HEK293 (cell line): ENCODE data around the gene HOXB1.

Source experiments
- CTCF ChIA-PET: fragments of 350-600 bp; formaldehyde crosslinking; extraction: SDS; loops from one replicate; lab custom pipeline; 2021; ENCODE audit warnings: antibody characterized with exemption; lab: Yijun Ruan, JAX
- POLR2A ChIA-PET: fragments of 300-600 bp; formaldehyde crosslinking; extraction: SDS; loops from one replicate; lab custom pipeline; 2020; ENCODE audit warnings: antibody characterized with exemption, inconsistent platforms; lab: Yijun Ruan, JAX
- H3K27ac ChIP-seq: fragments of 200-500 bp; sonication (Bioruptor generic); 2 replicates; pipeline ENCODE4 v1.5.1; 2014; ENCODE audit warnings: low read depth, low read length, control low read depth, inconsistent platforms; ENCODE audit errors: extremely low read depth
- H3K36me3 ChIP-seq, 2 experiments: fragments of 200-500 bp in 1 of 2; sonication (Bioruptor generic) in 1 of 2; 1 replicate in 1 of 2; 2 replicates in 1 of 2; pipeline ENCODE4 v1.5.1; 2014 to 2017; ENCODE audit warnings: inconsistent platforms in 2 of 2, low read length in 2 of 2; ENCODE audit not compliant: control insufficient read depth in 2 of 2, insufficient read depth in 1 of 2
- H3K4me1 ChIP-seq: fragments of 200-500 bp; sonication (Bioruptor generic); 2 replicates; pipeline ENCODE4 v1.5.1; 2014; ENCODE audit warnings: mild to moderate bottlenecking, low read length, inconsistent platforms; ENCODE audit not compliant: control insufficient read depth, insufficient read depth
- H3K4me3 ChIP-seq: 2 replicates; pipeline ENCODE4 v1.5.1; 2011; ENCODE audit warnings: low read depth, mild to moderate bottlenecking, control low read depth, low read length, moderate library complexity
- H3K9me3 ChIP-seq: fragments of 200-500 bp; sonication (Bioruptor generic); 2 replicates; pipeline ENCODE4 v1.5.1; 2014; ENCODE audit warnings: low read depth, low read length, inconsistent platforms; ENCODE audit not compliant: control insufficient read depth, insufficient read depth
- FEZF1 ChIP-seq: fragments of 450-650 bp; formaldehyde crosslinking; IDR thresholded peaks from 2 replicates; pipeline ENCODE4 v1.5.1; 2016; ENCODE audit warnings: missing biosample characterization, missing genetic modification characterization
- GLIS1 ChIP-seq: fragments of 450-650 bp; formaldehyde crosslinking; IDR thresholded peaks from 2 replicates; pipeline ENCODE4 v1.5.1; 2016; ENCODE audit warnings: missing biosample characterization, missing genetic modification characterization
- MYNN ChIP-seq: fragments of 450-650 bp; formaldehyde crosslinking; IDR thresholded peaks from 2 replicates; pipeline ENCODE4 v1.5.1; 2016; ENCODE audit warnings: missing biosample characterization, missing genetic modification characterization, borderline replicate concordance
- OSR2 ChIP-seq: fragments of 450-650 bp; formaldehyde crosslinking; IDR thresholded peaks from 2 replicates; pipeline ENCODE4 v1.5.1; 2016; ENCODE audit warnings: missing biosample characterization, missing genetic modification characterization
- SCRT1 ChIP-seq: fragments of 450-650 bp; formaldehyde crosslinking; IDR thresholded peaks from 2 replicates; pipeline ENCODE4 v1.5.1; 2016; ENCODE audit warnings: missing biosample characterization, missing genetic modification characterization, borderline replicate concordance
- WT1 ChIP-seq: fragments of 450-650 bp; formaldehyde crosslinking; IDR thresholded peaks from 2 replicates; pipeline ENCODE4 v1.5.1; 2016; ENCODE audit warnings: missing biosample characterization, missing genetic modification characterization
- ZNF157 ChIP-seq: fragments of 450-650 bp; formaldehyde crosslinking; IDR thresholded peaks from 2 replicates; pipeline ENCODE4 v1.5.1; 2016; ENCODE audit warnings: missing biosample characterization, missing genetic modification characterization
- ZNF223 ChIP-seq: fragments of 450-650 bp; formaldehyde crosslinking; IDR thresholded peaks from 2 replicates; pipeline ENCODE4 v1.5.1; 2016; ENCODE audit warnings: missing biosample characterization, missing genetic modification characterization
- ZNF248 ChIP-seq: fragments of 450-650 bp; formaldehyde crosslinking; IDR thresholded peaks from 2 replicates; pipeline ENCODE4 v1.5.1; 2017; ENCODE audit warnings: missing biosample characterization, missing genetic modification characterization
- ZNF366 ChIP-seq: fragments of 450-650 bp; formaldehyde crosslinking; conservative IDR thresholded peaks from 2 replicates; pipeline ENCODE4 v1.5.1; 2016; ENCODE audit warnings: missing biosample characterization, missing genetic modification characterization
- ZNF37A ChIP-seq: fragments of 450-650 bp; IDR thresholded peaks from 2 replicates; pipeline ENCODE4 v1.5.1; 2018; ENCODE audit warnings: missing biosample characterization, missing genetic modification characterization
- ZNF433 ChIP-seq: fragments of 450-650 bp; formaldehyde crosslinking; IDR thresholded peaks from 2 replicates; pipeline ENCODE4 v1.5.1; 2016; ENCODE audit warnings: missing biosample characterization, missing genetic modification characterization, low read depth
- ZNF473 ChIP-seq: fragments of 450-650 bp; formaldehyde crosslinking; IDR thresholded peaks from 2 replicates; pipeline ENCODE4 v1.5.1; 2017; ENCODE audit warnings: missing biosample characterization, missing genetic modification characterization
- ZNF621 ChIP-seq: fragments of 450-650 bp; formaldehyde crosslinking; IDR thresholded peaks from 2 replicates; pipeline ENCODE4 v1.5.1; 2017; ENCODE audit warnings: missing biosample characterization, missing genetic modification characterization
- ZNF623 ChIP-seq: fragments of 450-650 bp; formaldehyde crosslinking; IDR thresholded peaks from 2 replicates; pipeline ENCODE4 v1.5.1; 2016; ENCODE audit warnings: missing biosample characterization, missing genetic modification characterization
- ZNF624 ChIP-seq: fragments of 450-650 bp; formaldehyde crosslinking; IDR thresholded peaks from 2 replicates; pipeline ENCODE4 v1.5.1; 2017; ENCODE audit warnings: missing biosample characterization, missing genetic modification characterization
- ZNF701 ChIP-seq: fragments of 450-650 bp; formaldehyde crosslinking; IDR thresholded peaks from 2 replicates; pipeline ENCODE4 v1.5.1; 2016; ENCODE audit warnings: missing biosample characterization, missing genetic modification characterization
- ZNF707 ChIP-seq: fragments of 450-650 bp; formaldehyde crosslinking; IDR thresholded peaks from 2 replicates; pipeline ENCODE4 v1.5.1; 2016; ENCODE audit warnings: missing biosample characterization, missing genetic modification characterization
- ZNF768 ChIP-seq: fragments of 450-650 bp; formaldehyde crosslinking; IDR thresholded peaks from 2 replicates; pipeline ENCODE4 v1.5.1; 2018; ENCODE audit warnings: missing biosample characterization, mild to moderate bottlenecking, missing genetic modification characterization
- ZSCAN30 ChIP-seq: fragments of 450-650 bp; IDR thresholded peaks from 2 replicates; pipeline ENCODE4 v1.5.1; 2018; ENCODE audit warnings: missing biosample characterization, mild to moderate bottlenecking, missing genetic modification characterization, moderate library complexity
- ZXDB ChIP-seq: fragments of 450-650 bp; formaldehyde crosslinking; IDR thresholded peaks from 2 replicates; pipeline ENCODE4 v1.5.1; 2016; ENCODE audit warnings: missing biosample characterization, missing genetic modification characterization
- TF ChIP-seq, protein P1 (sequence below): fragments of 450-650 bp; formaldehyde crosslinking; IDR thresholded peaks from 2 replicates; pipeline ENCODE4 v1.5.1; 2017; ENCODE audit warnings: missing biosample characterization, missing genetic modification characterization
- TF ChIP-seq, protein P2 (sequence below): fragments of 450-650 bp; formaldehyde crosslinking; IDR thresholded peaks from 2 replicates; pipeline ENCODE4 v1.5.1; 2017; ENCODE audit warnings: missing biosample characterization, missing genetic modification characterization
- TF ChIP-seq, protein P3 (sequence below): fragments of 450-650 bp; formaldehyde crosslinking; conservative IDR thresholded peaks from 2 replicates; pipeline ENCODE4 v1.5.1; 2016; ENCODE audit warnings: low read depth, missing biosample characterization, missing genetic modification characterization
- TF ChIP-seq, protein P4 (sequence below): fragments of 450-650 bp; formaldehyde crosslinking; IDR thresholded peaks from 2 replicates; pipeline ENCODE4 v1.5.1; 2016; ENCODE audit warnings: missing biosample characterization, missing genetic modification characterization, borderline replicate concordance

HOXB1 gene

DNA sequence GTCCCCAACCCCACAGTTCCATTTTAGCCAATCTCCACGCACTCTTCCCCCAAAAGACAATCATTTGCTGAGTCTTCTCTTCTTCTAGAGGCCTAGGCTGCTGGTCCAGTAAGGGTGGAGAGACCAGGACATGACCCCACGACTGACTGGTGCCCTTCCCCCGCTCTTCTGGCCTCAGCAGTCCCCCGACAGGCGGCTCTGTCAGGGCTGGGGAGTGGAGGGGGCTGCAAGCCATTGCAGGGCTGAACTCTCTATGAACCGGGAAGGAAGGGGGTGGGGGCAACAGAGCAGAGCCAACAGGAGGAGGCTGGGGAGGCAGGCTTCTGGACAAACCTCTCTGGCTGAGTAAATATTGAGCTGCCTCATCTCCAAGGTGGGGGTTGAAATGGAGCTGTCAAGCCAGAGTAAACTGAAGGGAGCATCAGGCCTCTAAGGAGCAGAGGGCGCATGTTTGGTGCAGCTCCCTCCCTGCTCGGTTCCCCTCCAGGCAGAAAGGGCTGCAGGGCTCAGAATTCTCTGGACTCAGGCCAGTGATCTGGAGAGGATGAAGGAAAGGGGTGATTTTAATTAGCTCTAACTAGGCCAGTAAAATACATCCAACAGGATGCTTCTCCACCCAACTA, 8.7 kb downstream of the HOXB1 start (continued):
- TF ChIP-seq ZNF157 (no peak), ZNF473 (tag by site-specific recombination) (no peak), ZSCAN30 (tag by site-specific recombination) (no peak), ZNF37A (no peak), ZNF248 (tag by site-specific recombination) (no peak)
- TF ChIP-seq, protein P1, sequence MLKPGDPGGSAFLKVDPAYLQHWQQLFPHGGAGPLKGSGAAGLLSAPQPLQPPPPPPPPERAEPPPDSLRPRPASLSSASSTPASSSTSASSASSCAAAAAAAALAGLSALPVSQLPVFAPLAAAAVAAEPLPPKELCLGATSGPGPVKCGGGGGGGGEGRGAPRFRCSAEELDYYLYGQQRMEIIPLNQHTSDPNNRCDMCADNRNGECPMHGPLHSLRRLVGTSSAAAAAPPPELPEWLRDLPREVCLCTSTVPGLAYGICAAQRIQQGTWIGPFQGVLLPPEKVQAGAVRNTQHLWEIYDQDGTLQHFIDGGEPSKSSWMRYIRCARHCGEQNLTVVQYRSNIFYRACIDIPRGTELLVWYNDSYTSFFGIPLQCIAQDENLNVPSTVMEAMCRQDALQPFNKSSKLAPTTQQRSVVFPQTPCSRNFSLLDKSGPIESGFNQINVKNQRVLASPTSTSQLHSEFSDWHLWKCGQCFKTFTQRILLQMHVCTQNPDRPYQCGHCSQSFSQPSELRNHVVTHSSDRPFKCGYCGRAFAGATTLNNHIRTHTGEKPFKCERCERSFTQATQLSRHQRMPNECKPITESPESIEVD (tag by site-specific recombination), result no peak
- TF ChIP-seq, protein P2, sequence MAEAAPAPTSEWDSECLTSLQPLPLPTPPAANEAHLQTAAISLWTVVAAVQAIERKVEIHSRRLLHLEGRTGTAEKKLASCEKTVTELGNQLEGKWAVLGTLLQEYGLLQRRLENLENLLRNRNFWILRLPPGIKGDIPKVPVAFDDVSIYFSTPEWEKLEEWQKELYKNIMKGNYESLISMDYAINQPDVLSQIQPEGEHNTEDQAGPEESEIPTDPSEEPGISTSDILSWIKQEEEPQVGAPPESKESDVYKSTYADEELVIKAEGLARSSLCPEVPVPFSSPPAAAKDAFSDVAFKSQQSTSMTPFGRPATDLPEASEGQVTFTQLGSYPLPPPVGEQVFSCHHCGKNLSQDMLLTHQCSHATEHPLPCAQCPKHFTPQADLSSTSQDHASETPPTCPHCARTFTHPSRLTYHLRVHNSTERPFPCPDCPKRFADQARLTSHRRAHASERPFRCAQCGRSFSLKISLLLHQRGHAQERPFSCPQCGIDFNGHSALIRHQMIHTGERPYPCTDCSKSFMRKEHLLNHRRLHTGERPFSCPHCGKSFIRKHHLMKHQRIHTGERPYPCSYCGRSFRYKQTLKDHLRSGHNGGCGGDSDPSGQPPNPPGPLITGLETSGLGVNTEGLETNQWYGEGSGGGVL, result peak; percentile 85
- TF ChIP-seq, all 188 proteins: peak for 6

DNA sequence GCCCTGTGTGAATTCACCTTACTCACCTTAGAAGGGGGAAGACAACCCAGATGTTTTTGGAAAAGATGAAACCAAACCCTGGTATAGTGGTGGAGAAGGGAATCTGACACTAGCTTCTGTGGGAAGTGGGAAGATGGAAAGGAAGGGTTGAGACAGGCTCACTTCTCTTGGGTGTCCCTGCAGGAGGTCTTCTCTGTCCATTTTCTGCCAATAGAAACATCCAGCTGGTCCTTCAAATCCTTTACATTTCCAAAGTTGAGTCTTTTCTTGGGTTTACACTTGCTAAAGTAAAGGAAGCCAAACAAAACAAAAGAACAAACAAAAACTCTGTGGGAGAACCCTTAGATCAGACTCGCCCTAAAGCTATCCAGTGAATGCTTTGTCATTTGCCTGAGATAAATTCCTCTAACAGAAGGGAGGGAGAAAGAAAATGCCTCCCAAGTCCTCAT, 10.2 kb downstream of the HOXB1 start:
- Histone ChIP-seq H3K9me3 (no peaks in the 10 kb centered on the region), H3K4me3 (no peak overlapping the region), H3K36me3 (no peaks in the 10 kb centered on the region), H3K27ac (no peak overlapping the region), H3K4me1 (peaks cover 18% of the 10 kb centered on the region)
- CTCF ChIA-PET, result interaction anchor here (0.6 to 2.0 kb wide), 4 partner anchors 9 to 62 kb away, joined by 3 to 7 read pairs (median 4); no protein-coding TSS in a partner anchor
- POLR2A ChIA-PET, result interaction anchor here (0.6 to 1.3 kb wide), 4 partner anchors 14 to 23 kb away, joined by 3 to 5 read pairs (median 4); no protein-coding TSS in a partner anchor
- TF ChIP-seq ZNF366 (tag by site-specific recombination) (no peak), ZNF621 (tag by site-specific recombination) (no peak), ZNF768 (tag by site-specific recombination) (no peak), SCRT1 (tag by site-specific recombination) (no peak), ZNF223 (tag by site-specific recombination) (no peak), ZNF707 (no peak), ZNF248 (tag by site-specific recombination) (no peak), WT1 (0 out of 2 replicates have a peak, but pooled peaks have one; percentile 12), ZNF624 (tag by site-specific recombination) (no peak), ZNF701 (no peak), ZNF433 (tag by site-specific recombination) (no peak), OSR2 (tag by site-specific recombination) (peak; percentile 23; the same call in 1 of the 2 replicates), FEZF1 (tag by site-specific recombination) (peak; percentile 37; the same call in 1 of the 2 replicates), GLIS1 (peak; percentile 95), ZXDB (tag by site-specific recombination) (no peak), MYNN (no peak), ZNF623 (tag by site-specific recombination) (no peak)
- TF ChIP-seq, protein P3, sequence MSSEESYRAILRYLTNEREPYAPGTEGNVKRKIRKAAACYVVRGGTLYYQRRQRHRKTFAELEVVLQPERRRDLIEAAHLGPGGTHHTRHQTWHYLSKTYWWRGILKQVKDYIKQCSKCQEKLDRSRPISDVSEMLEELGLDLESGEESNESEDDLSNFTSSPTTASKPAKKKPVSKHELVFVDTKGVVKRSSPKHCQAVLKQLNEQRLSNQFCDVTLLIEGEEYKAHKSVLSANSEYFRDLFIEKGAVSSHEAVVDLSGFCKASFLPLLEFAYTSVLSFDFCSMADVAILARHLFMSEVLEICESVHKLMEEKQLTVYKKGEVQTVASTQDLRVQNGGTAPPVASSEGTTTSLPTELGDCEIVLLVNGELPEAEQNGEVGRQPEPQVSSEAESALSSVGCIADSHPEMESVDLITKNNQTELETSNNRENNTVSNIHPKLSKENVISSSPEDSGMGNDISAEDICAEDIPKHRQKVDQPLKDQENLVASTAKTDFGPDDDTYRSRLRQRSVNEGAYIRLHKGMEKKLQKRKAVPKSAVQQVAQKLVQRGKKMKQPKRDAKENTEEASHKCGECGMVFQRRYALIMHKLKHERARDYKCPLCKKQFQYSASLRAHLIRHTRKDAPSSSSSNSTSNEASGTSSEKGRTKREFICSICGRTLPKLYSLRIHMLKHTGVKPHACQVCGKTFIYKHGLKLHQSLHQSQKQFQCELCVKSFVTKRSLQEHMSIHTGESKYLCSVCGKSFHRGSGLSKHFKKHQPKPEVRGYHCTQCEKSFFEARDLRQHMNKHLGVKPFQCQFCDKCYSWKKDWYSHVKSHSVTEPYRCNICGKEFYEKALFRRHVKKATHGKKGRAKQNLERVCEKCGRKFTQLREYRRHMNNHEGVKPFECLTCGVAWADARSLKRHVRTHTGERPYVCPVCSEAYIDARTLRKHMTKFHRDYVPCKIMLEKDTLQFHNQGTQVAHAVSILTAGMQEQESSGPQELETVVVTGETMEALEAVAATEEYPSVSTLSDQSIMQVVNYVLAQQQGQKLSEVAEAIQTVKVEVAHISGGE, result no peak
- TF ChIP-seq, protein P1 (tag by site-specific recombination), result no peak
- TF ChIP-seq, protein P4, sequence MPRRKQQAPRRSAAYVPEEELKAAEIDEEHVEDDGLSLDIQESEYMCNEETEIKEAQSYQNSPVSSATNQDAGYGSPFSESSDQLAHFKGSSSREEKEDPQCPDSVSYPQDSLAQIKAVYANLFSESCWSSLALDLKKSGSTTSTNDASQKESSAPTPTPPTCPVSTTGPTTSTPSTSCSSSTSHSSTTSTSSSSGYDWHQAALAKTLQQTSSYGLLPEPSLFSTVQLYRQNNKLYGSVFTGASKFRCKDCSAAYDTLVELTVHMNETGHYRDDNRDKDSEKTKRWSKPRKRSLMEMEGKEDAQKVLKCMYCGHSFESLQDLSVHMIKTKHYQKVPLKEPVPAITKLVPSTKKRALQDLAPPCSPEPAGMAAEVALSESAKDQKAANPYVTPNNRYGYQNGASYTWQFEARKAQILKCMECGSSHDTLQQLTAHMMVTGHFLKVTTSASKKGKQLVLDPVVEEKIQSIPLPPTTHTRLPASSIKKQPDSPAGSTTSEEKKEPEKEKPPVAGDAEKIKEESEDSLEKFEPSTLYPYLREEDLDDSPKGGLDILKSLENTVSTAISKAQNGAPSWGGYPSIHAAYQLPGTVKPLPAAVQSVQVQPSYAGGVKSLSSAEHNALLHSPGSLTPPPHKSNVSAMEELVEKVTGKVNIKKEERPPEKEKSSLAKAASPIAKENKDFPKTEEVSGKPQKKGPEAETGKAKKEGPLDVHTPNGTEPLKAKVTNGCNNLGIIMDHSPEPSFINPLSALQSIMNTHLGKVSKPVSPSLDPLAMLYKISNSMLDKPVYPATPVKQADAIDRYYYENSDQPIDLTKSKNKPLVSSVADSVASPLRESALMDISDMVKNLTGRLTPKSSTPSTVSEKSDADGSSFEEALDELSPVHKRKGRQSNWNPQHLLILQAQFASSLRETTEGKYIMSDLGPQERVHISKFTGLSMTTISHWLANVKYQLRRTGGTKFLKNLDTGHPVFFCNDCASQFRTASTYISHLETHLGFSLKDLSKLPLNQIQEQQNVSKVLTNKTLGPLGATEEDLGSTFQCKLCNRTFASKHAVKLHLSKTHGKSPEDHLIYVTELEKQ (tag by site-specific recombination), result no peak
